HEK293 (cell line): ENCODE measurements around the gene FKBP10.

Experiments used
- EGR2 ChIP-seq: fragments of 450-650 bp; formaldehyde crosslinking; IDR thresholded peaks from 2 replicates; pipeline ENCODE4 v1.5.1; 2016; ENCODE audit warnings: low read depth, missing biosample characterization, missing genetic modification characterization
- GFI1B ChIP-seq: fragments of 450-650 bp; formaldehyde crosslinking; IDR thresholded peaks from 2 replicates; pipeline ENCODE4 v1.5.1; 2016; ENCODE audit warnings: missing biosample characterization, missing genetic modification characterization
- GLI4 ChIP-seq: fragments of 450-650 bp; formaldehyde crosslinking; IDR thresholded peaks from 2 replicates; pipeline ENCODE4 v1.5.1; 2016; ENCODE audit warnings: missing biosample characterization, missing genetic modification characterization
- GLIS2 ChIP-seq: fragments of 450-650 bp; formaldehyde crosslinking; IDR thresholded peaks from 2 replicates; pipeline ENCODE4 v1.5.1; 2016; ENCODE audit warnings: missing biosample characterization, missing genetic modification characterization
- HOXC10 ChIP-seq: sonication (generic); formaldehyde crosslinking; IDR thresholded peaks from 2 replicates; pipeline ENCODE4 v1.8.1; 2023; ENCODE audit warnings: mild to moderate bottlenecking, missing genetic modification reagents
- SCRT2 ChIP-seq: fragments of 450-650 bp; formaldehyde crosslinking; IDR thresholded peaks from 2 replicates; pipeline ENCODE4 v1.5.1; 2016; ENCODE audit warnings: missing biosample characterization, missing genetic modification characterization
- SP7 ChIP-seq: fragments of 450-650 bp; formaldehyde crosslinking; IDR thresholded peaks from 2 replicates; pipeline ENCODE4 v1.5.1; 2016; ENCODE audit warnings: missing biosample characterization, missing genetic modification characterization
- YY2 ChIP-seq: fragments of 450-650 bp; formaldehyde crosslinking; IDR thresholded peaks from 2 replicates; pipeline ENCODE4 v1.5.1; 2016; ENCODE audit warnings: missing biosample characterization, missing genetic modification characterization
- ZBTB7A ChIP-seq: fragments of 450-650 bp; formaldehyde crosslinking; IDR thresholded peaks from 2 replicates; pipeline ENCODE4 v1.5.1; 2016; ENCODE audit warnings: low read depth, missing biosample characterization, missing genetic modification characterization
- ZFHX2 ChIP-seq: fragments of 450-650 bp; formaldehyde crosslinking; conservative IDR thresholded peaks from 2 replicates; pipeline ENCODE4 v1.5.1; 2016; ENCODE audit warnings: missing biosample characterization, missing genetic modification characterization
- ZFP37 ChIP-seq: fragments of 450-650 bp; formaldehyde crosslinking; IDR thresholded peaks from 2 replicates; pipeline ENCODE4 v1.5.1; 2016; ENCODE audit warnings: missing biosample characterization, missing genetic modification characterization
- ZNF10 ChIP-seq: fragments of 450-650 bp; formaldehyde crosslinking; IDR thresholded peaks from 2 replicates; pipeline ENCODE4 v1.5.1; 2017; ENCODE audit warnings: missing biosample characterization, missing genetic modification characterization
- ZNF174 ChIP-seq: fragments of 450-650 bp; formaldehyde crosslinking; IDR thresholded peaks from 2 replicates; pipeline ENCODE4 v1.5.0; 2017; ENCODE audit warnings: missing biosample characterization, mild to moderate bottlenecking, missing genetic modification characterization
- ZNF202 ChIP-seq: fragments of 450-650 bp; formaldehyde crosslinking; IDR thresholded peaks from 2 replicates; pipeline ENCODE4 v1.5.1; 2016; ENCODE audit warnings: missing biosample characterization, missing genetic modification characterization, borderline replicate concordance
- ZNF26 ChIP-seq: fragments of 450-650 bp; formaldehyde crosslinking; IDR thresholded peaks from 2 replicates; pipeline ENCODE4 v1.5.1; 2016; ENCODE audit warnings: missing biosample characterization, missing genetic modification characterization
- ZNF473 ChIP-seq: fragments of 450-650 bp; formaldehyde crosslinking; IDR thresholded peaks from 2 replicates; pipeline ENCODE4 v1.5.1; 2017; ENCODE audit warnings: missing biosample characterization, missing genetic modification characterization
- ZNF514 ChIP-seq: fragments of 450-650 bp; formaldehyde crosslinking; IDR thresholded peaks from 2 replicates; pipeline ENCODE4 v1.5.1; 2016; ENCODE audit warnings: missing biosample characterization, missing genetic modification characterization
- ZNF560 ChIP-seq: fragments of 450-650 bp; formaldehyde crosslinking; IDR thresholded peaks from 2 replicates; pipeline ENCODE4 v1.5.1; 2017; ENCODE audit warnings: missing biosample characterization, missing genetic modification characterization, borderline replicate concordance
- ZNF600 ChIP-seq: fragments of 450-650 bp; formaldehyde crosslinking; IDR thresholded peaks from 2 replicates; pipeline ENCODE4 v1.5.1; 2016; ENCODE audit warnings: missing biosample characterization, missing genetic modification characterization
- ZNF621 ChIP-seq: fragments of 450-650 bp; formaldehyde crosslinking; IDR thresholded peaks from 2 replicates; pipeline ENCODE4 v1.5.1; 2017; ENCODE audit warnings: missing biosample characterization, missing genetic modification characterization
- ZSCAN30 ChIP-seq: fragments of 450-650 bp; IDR thresholded peaks from 2 replicates; pipeline ENCODE4 v1.5.1; 2018; ENCODE audit warnings: missing biosample characterization, mild to moderate bottlenecking, missing genetic modification characterization, moderate library complexity
- ZSCAN4 ChIP-seq: fragments of 450-650 bp; formaldehyde crosslinking; IDR thresholded peaks from 2 replicates; pipeline ENCODE4 v1.5.1; 2017; ENCODE audit warnings: missing biosample characterization, missing genetic modification characterization
- TF ChIP-seq, protein P1 (sequence below): fragments of 450-650 bp; formaldehyde crosslinking; IDR thresholded peaks from 2 replicates; pipeline ENCODE4 v1.5.1; 2016; ENCODE audit warnings: missing biosample characterization, missing genetic modification characterization
- TF ChIP-seq, protein P2 (sequence below): fragments of 450-650 bp; formaldehyde crosslinking; IDR thresholded peaks from 2 replicates; pipeline ENCODE4 v1.5.1; 2017; ENCODE audit warnings: missing biosample characterization, missing genetic modification characterization
- TF ChIP-seq, protein P3 (sequence below): fragments of 450-650 bp; formaldehyde crosslinking; IDR thresholded peaks from 2 replicates; pipeline ENCODE4 v1.5.1; 2016; ENCODE audit warnings: missing biosample characterization, missing genetic modification characterization
- TF ChIP-seq, protein P4 (sequence below): fragments of 450-650 bp; formaldehyde crosslinking; IDR thresholded peaks from 2 replicates; pipeline ENCODE4 v1.5.1; 2016; ENCODE audit warnings: missing biosample characterization, missing genetic modification characterization

Gene FKBP10

GRCh38 chr17:41792845-41793783 lies 19.7 kb upstream of the FKBP10 start (continued):
- TF ChIP-seq ZBTB7A: no peak
- no peak for TF ChIP-seq GLI4
- TF ChIP-seq ZNF621 (tag by site-specific recombination): no peak
- TF ChIP-seq ZNF600: peak; percentile 70
- TF ChIP-seq ZNF202 (tag by site-specific recombination): no peak
- TF ChIP-seq ZFP37 (tag by site-specific recombination): no peak
- no peak for TF ChIP-seq ZNF473 (tag by site-specific recombination)
- TF ChIP-seq ZNF174: no peak
- TF ChIP-seq, protein P1, sequence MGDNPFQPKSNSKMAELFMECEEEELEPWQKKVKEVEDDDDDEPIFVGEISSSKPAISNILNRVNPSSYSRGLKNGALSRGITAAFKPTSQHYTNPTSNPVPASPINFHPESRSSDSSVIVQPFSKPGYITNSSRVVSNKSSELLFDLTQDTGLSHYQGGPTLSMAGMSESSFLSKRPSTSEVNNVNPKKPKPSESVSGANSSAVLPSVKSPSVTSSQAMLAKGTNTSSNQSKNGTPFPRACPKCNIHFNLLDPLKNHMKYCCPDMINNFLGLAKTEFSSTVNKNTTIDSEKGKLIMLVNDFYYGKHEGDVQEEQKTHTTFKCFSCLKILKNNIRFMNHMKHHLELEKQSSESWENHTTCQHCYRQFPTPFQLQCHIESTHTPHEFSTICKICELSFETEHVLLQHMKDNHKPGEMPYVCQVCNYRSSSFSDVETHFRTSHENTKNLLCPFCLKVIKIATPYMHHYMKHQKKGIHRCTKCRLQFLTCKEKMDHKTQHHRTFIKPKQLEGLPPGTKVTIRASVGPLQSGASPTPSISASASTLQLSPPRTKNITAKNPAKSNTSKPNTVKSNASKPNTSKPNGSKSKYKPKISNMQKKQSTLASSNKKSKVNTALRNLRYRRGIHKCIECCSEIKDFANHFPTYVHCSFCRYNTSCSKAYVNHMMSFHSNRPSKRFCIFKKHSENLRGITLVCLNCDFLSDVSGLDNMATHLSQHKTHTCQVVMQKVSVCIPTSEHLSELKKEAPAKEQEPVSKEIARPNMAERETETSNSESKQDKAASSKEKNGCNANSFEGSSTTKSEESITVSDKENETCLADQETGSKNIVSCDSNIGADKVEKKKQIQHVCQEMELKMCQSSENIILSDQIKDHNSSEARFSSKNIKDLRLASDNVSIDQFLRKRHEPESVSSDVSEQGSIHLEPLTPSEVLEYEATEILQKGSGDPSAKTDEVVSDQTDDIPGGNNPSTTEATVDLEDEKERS (tag by site-specific recombination): no peak
- TF ChIP-seq EGR2 (tag by site-specific recombination): peak; percentile 97
- TF ChIP-seq, protein P2, sequence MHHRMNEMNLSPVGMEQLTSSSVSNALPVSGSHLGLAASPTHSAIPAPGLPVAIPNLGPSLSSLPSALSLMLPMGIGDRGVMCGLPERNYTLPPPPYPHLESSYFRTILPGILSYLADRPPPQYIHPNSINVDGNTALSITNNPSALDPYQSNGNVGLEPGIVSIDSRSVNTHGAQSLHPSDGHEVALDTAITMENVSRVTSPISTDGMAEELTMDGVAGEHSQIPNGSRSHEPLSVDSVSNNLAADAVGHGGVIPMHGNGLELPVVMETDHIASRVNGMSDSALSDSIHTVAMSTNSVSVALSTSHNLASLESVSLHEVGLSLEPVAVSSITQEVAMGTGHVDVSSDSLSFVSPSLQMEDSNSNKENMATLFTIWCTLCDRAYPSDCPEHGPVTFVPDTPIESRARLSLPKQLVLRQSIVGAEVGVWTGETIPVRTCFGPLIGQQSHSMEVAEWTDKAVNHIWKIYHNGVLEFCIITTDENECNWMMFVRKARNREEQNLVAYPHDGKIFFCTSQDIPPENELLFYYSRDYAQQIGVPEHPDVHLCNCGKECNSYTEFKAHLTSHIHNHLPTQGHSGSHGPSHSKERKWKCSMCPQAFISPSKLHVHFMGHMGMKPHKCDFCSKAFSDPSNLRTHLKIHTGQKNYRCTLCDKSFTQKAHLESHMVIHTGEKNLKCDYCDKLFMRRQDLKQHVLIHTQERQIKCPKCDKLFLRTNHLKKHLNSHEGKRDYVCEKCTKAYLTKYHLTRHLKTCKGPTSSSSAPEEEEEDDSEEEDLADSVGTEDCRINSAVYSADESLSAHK (tag by site-specific recombination): no peak
- TF ChIP-seq ZSCAN4 (tag by site-specific recombination): no peak
- peak; percentile 62; the same call in 1 of the 2 replicates for TF ChIP-seq YY2
- no peak for TF ChIP-seq ZSCAN30 (tag by site-specific recombination)
- TF ChIP-seq ZFHX2: peak; percentile 98
- TF ChIP-seq, protein P3, sequence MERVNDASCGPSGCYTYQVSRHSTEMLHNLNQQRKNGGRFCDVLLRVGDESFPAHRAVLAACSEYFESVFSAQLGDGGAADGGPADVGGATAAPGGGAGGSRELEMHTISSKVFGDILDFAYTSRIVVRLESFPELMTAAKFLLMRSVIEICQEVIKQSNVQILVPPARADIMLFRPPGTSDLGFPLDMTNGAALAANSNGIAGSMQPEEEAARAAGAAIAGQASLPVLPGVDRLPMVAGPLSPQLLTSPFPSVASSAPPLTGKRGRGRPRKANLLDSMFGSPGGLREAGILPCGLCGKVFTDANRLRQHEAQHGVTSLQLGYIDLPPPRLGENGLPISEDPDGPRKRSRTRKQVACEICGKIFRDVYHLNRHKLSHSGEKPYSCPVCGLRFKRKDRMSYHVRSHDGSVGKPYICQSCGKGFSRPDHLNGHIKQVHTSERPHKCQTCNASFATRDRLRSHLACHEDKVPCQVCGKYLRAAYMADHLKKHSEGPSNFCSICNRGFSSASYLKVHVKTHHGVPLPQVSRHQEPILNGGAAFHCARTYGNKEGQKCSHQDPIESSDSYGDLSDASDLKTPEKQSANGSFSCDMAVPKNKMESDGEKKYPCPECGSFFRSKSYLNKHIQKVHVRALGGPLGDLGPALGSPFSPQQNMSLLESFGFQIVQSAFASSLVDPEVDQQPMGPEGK (tag by site-specific recombination): peak; percentile 80
- TF ChIP-seq GLIS2 (tag by site-specific recombination): peak; percentile 17; the same call in 1 of the 2 replicates
- peak; percentile 74 for TF ChIP-seq SCRT2 (tag by site-specific recombination)
- no peak for TF ChIP-seq ZNF26 (tag by site-specific recombination)
- TF ChIP-seq GFI1B: no peak
- TF ChIP-seq ZNF560: no peak
- TF ChIP-seq, protein P4, sequence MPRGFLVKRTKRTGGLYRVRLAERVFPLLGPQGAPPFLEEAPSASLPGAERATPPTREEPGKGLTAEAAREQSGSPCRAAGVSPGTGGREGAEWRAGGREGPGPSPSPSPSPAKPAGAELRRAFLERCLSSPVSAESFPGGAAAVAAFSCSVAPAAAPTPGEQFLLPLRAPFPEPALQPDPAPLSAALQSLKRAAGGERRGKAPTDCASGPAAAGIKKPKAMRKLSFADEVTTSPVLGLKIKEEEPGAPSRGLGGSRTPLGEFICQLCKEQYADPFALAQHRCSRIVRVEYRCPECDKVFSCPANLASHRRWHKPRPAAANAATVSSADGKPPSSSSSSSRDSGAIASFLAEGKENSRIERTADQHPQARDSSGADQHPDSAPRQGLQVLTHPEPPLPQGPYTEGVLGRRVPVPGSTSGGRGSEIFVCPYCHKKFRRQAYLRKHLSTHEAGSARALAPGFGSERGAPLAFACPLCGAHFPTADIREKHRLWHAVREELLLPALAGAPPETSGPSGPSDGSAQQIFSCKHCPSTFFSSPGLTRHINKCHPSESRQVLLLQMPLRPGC: no peak
- no peak for TF ChIP-seq ZNF10 (tag by site-specific recombination)
- TF ChIP-seq ZNF514 (tag by site-specific recombination): no peak
- peak; percentile 73 for TF ChIP-seq SP7
- no peak for TF ChIP-seq HOXC10 (CRISPR knock-in tag)
